Stimulated activated CD8-positive, alpha-beta memory T cell treated with anti-CD3 and anti-CD28 coated beads, Interleukin-7, amount 100 ng/mL, for 1 hour (primary cell): ENCODE measurements around the gene TRIO.
"Not testable (repeated sequence)": the region's sequence is repeated elsewhere in the genome, so short reads cannot be mapped to it uniquely, and the experiment has no call there.

Experiments used
- DNase-seq, 2 donors: peaks; one replicate each; pipeline ENCODE4 v3.0.0-alpha.2; 2020; ENCODE audit warnings: low read depth in 2 of 2

Gene TRIO

GRCh38 chr5:14432931-14433589 lies 289.9 kb downstream of the TRIO start:
- no peak for DNase-seq

- DNase-seq = no peak
These were observed 292.3 kb downstream of the TRIO start for GRCh38 chr5:14435481-14435880.

- DNase-seq = not testable (repeated sequence)
These were observed 293.0 kb downstream of the TRIO start for GRCh38 chr5:14436122-14436521.

- DNase-seq = no peak
These were observed 293.8 kb downstream of the TRIO start for GRCh38 chr5:14436801-14437542.

GRCh38 chr5:14438195-14438606 lies 295.1 kb downstream of the TRIO start:
- DNase-seq = no peak

GRCh38 chr5:14439087-14439871 lies 296.1 kb downstream of the TRIO start:
- DNase-seq = no peak

- no peak for DNase-seq
These were observed 297.1 kb downstream of the TRIO start for GRCh38 chr5:14440223-14440581.

GRCh38 chr5:14440582-14441431 lies 297.7 kb downstream of the TRIO start:
- no peak for DNase-seq

- DNase-seq = no peak
These were observed 298.5 kb downstream of the TRIO start for GRCh38 chr5:14441641-14442040.

- DNase-seq = no peak
These were observed 299.4 kb downstream of the TRIO start for GRCh38 chr5:14442536-14442935.

GRCh38 chr5:14443671-14444093 lies 300.5 kb downstream of the TRIO start:
- DNase-seq = no peak

GRCh38 chr5:14444161-14444560 lies 301.0 kb downstream of the TRIO start:
- no peak for DNase-seq

GRCh38 chr5:14445013-14445412 lies 301.9 kb downstream of the TRIO start:
- DNase-seq = no peak

- no peak for DNase-seq
These were observed 302.6 kb downstream of the TRIO start for GRCh38 chr5:14445576-14446290.

- DNase-seq = no peak
These were observed 305.1 kb downstream of the TRIO start for GRCh38 chr5:14447958-14448911.

GRCh38 chr5:14449052-14449661 lies 306.0 kb downstream of the TRIO start:
- no peak for DNase-seq

- no peak for DNase-seq
These were observed 306.9 kb downstream of the TRIO start for GRCh38 chr5:14450018-14450524.

- DNase-seq = no peak
These were observed 307.6 kb downstream of the TRIO start for GRCh38 chr5:14450742-14451141.

GRCh38 chr5:14451871-14452270 lies 308.7 kb downstream of the TRIO start:
- no peak for DNase-seq
